ENCODE measurements around the gene OBSCN. TPM values are rescaled to one million over a fixed set of nuclear protein-coding genes. Genes with fewer than 3 reads are reported as not detected.

OBSCN gene
- total and polyA plus RNA-seq, 4 donors = 0.54 to 5.6 (median 2.7) TPM

GRCh38 chr1:228219245-228219961 lies 11.6 kb downstream of the OBSCN start:
- Histone ChIP-seq H3K4me1 (ENCODE audit: control insufficient read depth in 4 of 4, insufficient read depth in 4 of 4, low read length in 3 of 4) (no peaks in the 10 kb centered on the region), H3K27me3 (ENCODE audit: control insufficient read depth in 4 of 4, insufficient read depth in 4 of 4, low read length in 3 of 4) (no peaks in the 10 kb centered on the region), H3K9ac (ENCODE audit: low read depth in 1 of 2, low read length in 2 of 2) (no peak overlapping the region), H3K36me3 (ENCODE audit: control insufficient read depth in 4 of 4, insufficient read depth in 3 of 4, low read depth in 1 of 4, low read length in 3 of 4) (no peaks in the 10 kb centered on the region), H3K27ac (ENCODE audit: low read depth in 1 of 2, low read length in 2 of 2) (no peak overlapping the region), H3K4me3 (ENCODE audit: low read depth in 1 of 3, low read length in 3 of 3) (no peak overlapping the region), H3K9me3 (ENCODE audit: control insufficient read depth in 4 of 4, low read length in 3 of 4) (peaks cover 0 to 2% (median under 1%) of the 10 kb centered on the region in 4 donors)
- no peak for DNase-seq (ENCODE audit: low spot score)
- TF ChIP-seq RAD21 (IDR thresholded peaks at IDR 0.05) (no peak), FOXA1 (IDR thresholded peaks at IDR 0.05) (no peak), REST (IDR thresholded peaks at IDR 0.05) (no peak), JUND (IDR thresholded peaks at IDR 0.05) (no peak), NR2F2 (IDR thresholded peaks at IDR 0.05) (no peak), ZBTB33 (IDR thresholded peaks at IDR 0.05) (no peak), HNF4G (IDR thresholded peaks at IDR 0.05) (no peak), RXRA (IDR thresholded peaks at IDR 0.05) (no peak), ATF3 (IDR thresholded peaks at IDR 0.05) (no peak), GABPA (IDR thresholded peaks at IDR 0.05 in 1 of 2, conservative IDR thresholded peaks at IDR 0.05 in 1 of 2) (no peak), TAF1 (conservative IDR thresholded peaks at IDR 0.05) (no peak), FOXA2 (IDR thresholded peaks at IDR 0.05) (no peak), HNF4A (conservative IDR thresholded peaks at IDR 0.05) (no peak), EGR1 (IDR thresholded peaks at IDR 0.05; ENCODE audit: low read depth in 2 of 2) (no peak), SP1 (IDR thresholded peaks at IDR 0.05) (no peak), YY1 (IDR thresholded peaks at IDR 0.05) (no peak)
- TF ChIP-seq, protein P1, sequence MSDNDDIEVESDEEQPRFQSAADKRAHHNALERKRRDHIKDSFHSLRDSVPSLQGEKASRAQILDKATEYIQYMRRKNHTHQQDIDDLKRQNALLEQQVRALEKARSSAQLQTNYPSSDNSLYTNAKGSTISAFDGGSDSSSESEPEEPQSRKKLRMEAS (IDR thresholded peaks at IDR 0.05) = no peak
- TF ChIP-seq, protein P2, sequence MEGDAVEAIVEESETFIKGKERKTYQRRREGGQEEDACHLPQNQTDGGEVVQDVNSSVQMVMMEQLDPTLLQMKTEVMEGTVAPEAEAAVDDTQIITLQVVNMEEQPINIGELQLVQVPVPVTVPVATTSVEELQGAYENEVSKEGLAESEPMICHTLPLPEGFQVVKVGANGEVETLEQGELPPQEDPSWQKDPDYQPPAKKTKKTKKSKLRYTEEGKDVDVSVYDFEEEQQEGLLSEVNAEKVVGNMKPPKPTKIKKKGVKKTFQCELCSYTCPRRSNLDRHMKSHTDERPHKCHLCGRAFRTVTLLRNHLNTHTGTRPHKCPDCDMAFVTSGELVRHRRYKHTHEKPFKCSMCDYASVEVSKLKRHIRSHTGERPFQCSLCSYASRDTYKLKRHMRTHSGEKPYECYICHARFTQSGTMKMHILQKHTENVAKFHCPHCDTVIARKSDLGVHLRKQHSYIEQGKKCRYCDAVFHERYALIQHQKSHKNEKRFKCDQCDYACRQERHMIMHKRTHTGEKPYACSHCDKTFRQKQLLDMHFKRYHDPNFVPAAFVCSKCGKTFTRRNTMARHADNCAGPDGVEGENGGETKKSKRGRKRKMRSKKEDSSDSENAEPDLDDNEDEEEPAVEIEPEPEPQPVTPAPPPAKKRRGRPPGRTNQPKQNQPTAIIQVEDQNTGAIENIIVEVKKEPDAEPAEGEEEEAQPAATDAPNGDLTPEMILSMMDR (IDR thresholded peaks at IDR 0.05; ENCODE audit: low read depth, low read length, missing input control) = no peak
- WGBS = 92% methylated on average over 16 of the region's 16 CpGs
